K562 (cell line): ENCODE measurements around the gene EMILIN1. TPM values are rescaled to one million over a fixed set of nuclear protein-coding genes. Genes with fewer than 3 reads are reported as not detected.
A peak's percentile ranks its signal among the peaks of the same experiment; 100 is the strongest.

ENCODE experiments used
- EP400 ChIP-seq: fragments of 450-650 bp; IDR thresholded peaks from 2 replicates; pipeline ENCODE4 v1.6.1; 2017; ENCODE audit warnings: antibody characterized with exemption, mild to moderate bottlenecking, moderate library complexity
- EWSR1 ChIP-seq: fragments of 450-650 bp; IDR thresholded peaks from 2 replicates; pipeline ENCODE4 v1.6.1; 2018; ENCODE audit warnings: borderline replicate concordance, mild to moderate bottlenecking, low read depth, moderate library complexity; ENCODE audit not compliant: partially characterized antibody
- IFI16 ChIP-seq: fragments of 250-450 bp; sonication (Bioruptor Pico); IDR thresholded peaks from 2 replicates; pipeline ENCODE4 v2.1.2; 2022; ENCODE audit warnings: mild to moderate bottlenecking, inconsistent platforms
- NONO ChIP-seq, 2 experiments: fragments of 200-400 bp in 1 of 2; fragments of 450-650 bp in 1 of 2; formaldehyde crosslinking in 1 of 2; IDR thresholded peaks; 2 replicates each; pipeline ENCODE4 v1.6.1; 2017; ENCODE audit warnings: low read depth in 2 of 2, mild to moderate bottlenecking in 2 of 2, moderate library complexity in 2 of 2, low read length in 1 of 2
- PHB2 ChIP-seq: fragments of 450-650 bp; IDR thresholded peaks from 2 replicates; pipeline ENCODE4 v1.6.1; 2017; ENCODE audit warnings: low read depth
- POLR2B ChIP-seq: fragments of 450-650 bp; IDR thresholded peaks from 2 replicates; pipeline ENCODE4 v1.6.1; 2018; ENCODE audit warnings: low read depth; ENCODE audit not compliant: partially characterized antibody
- SIX5 ChIP-seq, 2 experiments: IDR thresholded peaks; 2 replicates each; pipeline ENCODE4 v1.6.1; 2011; ENCODE audit warnings: low read length in 2 of 2, borderline replicate concordance in 1 of 2, low read depth in 1 of 2, mild to moderate bottlenecking in 1 of 2, moderate library complexity in 1 of 2; ENCODE audit not compliant: insufficient read depth in 1 of 2
- SMAD3 ChIP-seq: fragments of 450-650 bp; formaldehyde crosslinking; conservative IDR thresholded peaks from 2 replicates; pipeline ENCODE4 v1.4.0; 2020; ENCODE audit warnings: mild to moderate bottlenecking
- THRAP3 ChIP-seq: fragments of 450-650 bp; IDR thresholded peaks from 2 replicates; pipeline ENCODE4 v1.6.1; 2016; ENCODE audit warnings: mild to moderate bottlenecking, inconsistent platforms, borderline replicate concordance
- TOE1 ChIP-seq, 2 experiments: fragments of 450-650 bp in 1 of 2; sonication (generic) in 1 of 2; formaldehyde crosslinking in 1 of 2; IDR thresholded peaks; 2 replicates each; pipeline versions ENCODE4 v1.7.1 to v1.8.0; 2016 to 2022; ENCODE audit warnings: borderline replicate concordance in 2 of 2, mild to moderate bottlenecking in 2 of 2, antibody characterized with exemption in 1 of 2, inconsistent platforms in 1 of 2, low read depth in 1 of 2, missing genetic modification reagents in 1 of 2, moderate library complexity in 1 of 2
- ZNF311 ChIP-seq: fragments of 250-450 bp; sonication (Bioruptor Pico); IDR thresholded peaks from 2 replicates; pipeline ENCODE4 v1.4.0; 2020; ENCODE audit warnings: mild to moderate bottlenecking, moderate library complexity
- polyA plus RNA-seq, 8 experiments: library from polyadenylated mRNA; depleted of rRNA in 4 of 8; stranded (reverse) in 5 of 8; unstranded in 3 of 8; fragments of >200 nt; fragmentation: Nextera tagmentation in 2 of 8; fragmentation: Illumina TruSeq in 1 of 8; extraction: Ambion mirVana in 2 of 8; extraction: Trizol in 1 of 8; gene quantifications; 2 replicates each; pipeline versions ENCODE4 v1.2.1 to v1.2.3, GENCODE V29; 2011 to 2014; ENCODE audit warnings: inconsistent platforms in 1 of 8, missing spikeins in 1 of 8
- total RNA-seq, 7 experiments: library from RNA; depleted of rRNA in 6 of 7; stranded (reverse); fragments of >200 nt in 6 of 7; fragmentation: Illumina TruSeq in 2 of 7; extraction: Trizol in 2 of 7; gene quantifications; 2 replicates each; pipeline versions ENCODE4 v1.2.1 to v1.2.3, GENCODE V29; 2011 to 2021; ENCODE audit warnings: low replicate concordance in 1 of 7
- TF ChIP-seq, protein P1 (sequence below): fragments of 450-650 bp; formaldehyde crosslinking; IDR thresholded peaks from 2 replicates; pipeline ENCODE4 v1.4.0; 2022; ENCODE audit warnings: missing genetic modification characterization
- TF ChIP-seq, protein P2 (sequence below): fragments of 250-450 bp; sonication (Bioruptor Pico); IDR thresholded peaks from 2 replicates; pipeline ENCODE4 v1.9.0; 2021; ENCODE audit warnings: mild to moderate bottlenecking
- TF ChIP-seq, protein P3 (sequence below): fragments of 250-450 bp; sonication (Bioruptor Pico); IDR thresholded peaks from 2 replicates; pipeline ENCODE4 v1.9.0; 2021; ENCODE audit warnings: mild to moderate bottlenecking, inconsistent platforms
- TF ChIP-seq, protein P4 (sequence below): fragments of 450-650 bp; IDR thresholded peaks from 2 replicates; pipeline ENCODE4 v1.6.1; 2016; ENCODE audit warnings: antibody characterized with exemption
- TF ChIP-seq, protein P5 (sequence below), 2 experiments: fragments of 450-650 bp in 1 of 2; sonication (generic) in 1 of 2; formaldehyde crosslinking; conservative IDR thresholded peaks; 2 replicates each; pipeline versions ENCODE4 v1.4.0 to v1.8.1; 2020 to 2022; ENCODE audit warnings: mild to moderate bottlenecking in 1 of 2, missing genetic modification reagents in 1 of 2

The EMILIN1 gene
- total and polyA plus RNA-seq, 9 of the 15 experiments (the other 6 are each of a cell fraction or from before 2014, with no cell fraction given) = 0.04 to 2.7 (median 0.54) TPM; not detected in 2

DNA sequence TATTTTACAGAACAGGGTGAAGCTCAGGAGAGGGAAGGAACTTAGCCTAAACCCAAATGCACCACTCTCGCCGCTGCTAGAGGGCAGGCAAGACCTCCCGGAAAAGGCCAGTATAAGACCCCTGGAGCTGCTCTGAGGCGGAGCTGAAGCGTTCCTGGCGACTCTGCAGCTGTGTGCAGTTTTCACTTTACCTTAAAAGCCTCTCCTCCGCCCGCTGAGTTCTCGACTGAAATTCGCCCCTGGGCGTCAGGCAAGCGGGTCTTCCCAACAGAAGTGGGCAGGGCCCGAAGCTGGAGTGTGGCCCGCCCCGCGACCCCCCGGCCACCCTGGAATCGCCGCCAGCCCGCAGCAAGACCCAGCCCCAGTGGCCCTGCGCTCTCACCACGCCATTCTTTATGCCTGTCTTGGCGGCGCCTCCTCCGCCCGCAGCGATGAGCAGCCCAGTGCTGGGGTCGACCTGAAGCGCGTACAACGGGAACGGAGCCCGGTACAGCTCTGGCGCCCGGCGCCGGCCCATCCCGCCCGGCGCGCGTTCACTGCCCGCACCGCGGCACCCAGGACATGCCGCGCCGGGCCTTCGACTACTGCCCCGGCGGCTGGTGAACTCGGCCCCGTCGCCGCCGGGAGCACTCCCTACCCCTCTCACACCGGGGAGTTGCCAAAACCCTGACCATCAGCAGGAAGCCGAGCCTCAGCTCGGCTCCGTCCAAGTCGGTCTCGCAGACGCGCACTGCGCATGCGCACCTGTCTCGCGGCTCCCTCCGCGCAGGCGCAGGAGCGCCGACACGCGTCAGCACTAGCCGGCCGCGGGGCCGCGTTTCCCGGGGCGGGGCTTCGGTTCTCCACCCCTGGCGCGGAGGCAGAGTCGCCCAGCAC lies 55.7 kb downstream of the EMILIN1 start, which contains the start of gene PREB (continued):
- TF ChIP-seq, protein P1, sequence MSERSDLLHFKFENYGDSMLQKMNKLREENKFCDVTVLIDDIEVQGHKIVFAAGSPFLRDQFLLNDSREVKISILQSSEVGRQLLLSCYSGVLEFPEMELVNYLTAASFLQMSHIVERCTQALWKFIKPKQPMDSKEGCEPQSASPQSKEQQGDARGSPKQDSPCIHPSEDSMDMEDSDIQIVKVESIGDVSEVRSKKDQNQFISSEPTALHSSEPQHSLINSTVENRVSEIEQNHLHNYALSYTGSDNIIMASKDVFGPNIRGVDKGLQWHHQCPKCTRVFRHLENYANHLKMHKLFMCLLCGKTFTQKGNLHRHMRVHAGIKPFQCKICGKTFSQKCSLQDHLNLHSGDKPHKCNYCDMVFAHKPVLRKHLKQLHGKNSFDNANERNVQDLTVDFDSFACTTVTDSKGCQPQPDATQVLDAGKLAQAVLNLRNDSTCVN (CRISPR knock-in tag) = no peak
- TF ChIP-seq PHB2 = no peak
- TF ChIP-seq, protein P2, sequence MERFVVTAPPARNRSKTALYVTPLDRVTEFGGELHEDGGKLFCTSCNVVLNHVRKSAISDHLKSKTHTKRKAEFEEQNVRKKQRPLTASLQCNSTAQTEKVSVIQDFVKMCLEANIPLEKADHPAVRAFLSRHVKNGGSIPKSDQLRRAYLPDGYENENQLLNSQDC (CRISPR knock-in tag) = no peak
- TF ChIP-seq IFI16 (CRISPR knock-in tag) = no peak
- no peak for TF ChIP-seq THRAP3
- no peak for TF ChIP-seq SMAD3 (CRISPR knock-in tag)
- TF ChIP-seq ZNF311 (CRISPR knock-in tag) = no peak
- TF ChIP-seq NONO (IDR thresholded peaks at IDR 0.05; ENCODE audit: low read depth in 2 of 2, low read length in 1 of 2) = 0 out of 4 replicates have a peak, but pooled peaks of 1 of the 2 experiments have one; percentile 16
- TF ChIP-seq, protein P3, sequence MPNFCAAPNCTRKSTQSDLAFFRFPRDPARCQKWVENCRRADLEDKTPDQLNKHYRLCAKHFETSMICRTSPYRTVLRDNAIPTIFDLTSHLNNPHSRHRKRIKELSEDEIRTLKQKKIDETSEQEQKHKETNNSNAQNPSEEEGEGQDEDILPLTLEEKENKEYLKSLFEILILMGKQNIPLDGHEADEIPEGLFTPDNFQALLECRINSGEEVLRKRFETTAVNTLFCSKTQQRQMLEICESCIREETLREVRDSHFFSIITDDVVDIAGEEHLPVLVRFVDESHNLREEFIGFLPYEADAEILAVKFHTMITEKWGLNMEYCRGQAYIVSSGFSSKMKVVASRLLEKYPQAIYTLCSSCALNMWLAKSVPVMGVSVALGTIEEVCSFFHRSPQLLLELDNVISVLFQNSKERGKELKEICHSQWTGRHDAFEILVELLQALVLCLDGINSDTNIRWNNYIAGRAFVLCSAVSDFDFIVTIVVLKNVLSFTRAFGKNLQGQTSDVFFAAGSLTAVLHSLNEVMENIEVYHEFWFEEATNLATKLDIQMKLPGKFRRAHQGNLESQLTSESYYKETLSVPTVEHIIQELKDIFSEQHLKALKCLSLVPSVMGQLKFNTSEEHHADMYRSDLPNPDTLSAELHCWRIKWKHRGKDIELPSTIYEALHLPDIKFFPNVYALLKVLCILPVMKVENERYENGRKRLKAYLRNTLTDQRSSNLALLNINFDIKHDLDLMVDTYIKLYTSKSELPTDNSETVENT (CRISPR knock-in tag) = peak; percentile 72
- peak; percentile 18; the same call in 1 of the 2 replicates for TF ChIP-seq EP400
- peak in 1 of 2 experiments; percentile 28; a peak in 1 of 4 replicates for TF ChIP-seq SIX5 (IDR thresholded peaks at IDR 0.05; ENCODE audit: borderline replicate concordance in 1 of 2, insufficient read depth in 1 of 2, low read depth in 1 of 2, low read length in 2 of 2)
- TF ChIP-seq EWSR1 = no peak
- TF ChIP-seq, protein P4, sequence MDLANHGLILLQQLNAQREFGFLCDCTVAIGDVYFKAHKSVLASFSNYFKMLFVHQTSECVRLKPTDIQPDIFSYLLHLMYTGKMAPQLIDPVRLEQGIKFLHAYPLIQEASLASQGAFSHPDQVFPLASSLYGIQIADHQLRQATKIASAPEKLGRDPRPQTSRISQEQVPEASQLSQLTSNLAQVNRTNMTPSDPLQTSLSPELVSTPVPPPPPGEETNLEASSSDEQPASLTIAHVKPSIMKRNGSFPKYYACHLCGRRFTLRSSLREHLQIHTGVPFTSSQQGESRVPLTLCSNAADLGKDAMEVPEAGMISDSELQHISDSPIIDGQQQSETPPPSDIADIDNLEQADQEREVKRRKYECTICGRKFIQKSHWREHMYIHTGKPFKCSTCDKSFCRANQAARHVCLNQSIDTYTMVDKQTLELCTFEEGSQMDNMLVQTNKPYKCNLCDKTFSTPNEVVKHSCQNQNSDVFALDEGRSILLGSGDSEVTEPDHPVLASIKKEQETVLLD = peak; percentile 100
- TF ChIP-seq TOE1 (IDR thresholded peaks at IDR 0.05; ENCODE audit: borderline replicate concordance) = no peak
- no peak for TF ChIP-seq TOE1 (CRISPR knock-in tag; IDR thresholded peaks at IDR 0.05; ENCODE audit: borderline replicate concordance, low read depth)
- TF ChIP-seq, protein P5, sequence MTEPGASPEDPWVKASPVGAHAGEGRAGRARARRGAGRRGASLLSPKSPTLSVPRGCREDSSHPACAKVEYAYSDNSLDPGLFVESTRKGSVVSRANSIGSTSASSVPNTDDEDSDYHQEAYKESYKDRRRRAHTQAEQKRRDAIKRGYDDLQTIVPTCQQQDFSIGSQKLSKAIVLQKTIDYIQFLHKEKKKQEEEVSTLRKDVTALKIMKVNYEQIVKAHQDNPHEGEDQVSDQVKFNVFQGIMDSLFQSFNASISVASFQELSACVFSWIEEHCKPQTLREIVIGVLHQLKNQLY (CRISPR knock-in tag; conservative IDR thresholded peaks at IDR 0.05) = no peak
- TF ChIP-seq POLR2B = peak; percentile 99
